Peyer's patch (tissue), 4 donors: ENCODE measurements around the gene UVSSA.

Experiments used
- CTCF ChIP-seq, 6 experiments: fragments of 450-650 bp in 4 of 6; fragments of 200-600 bp in 2 of 6; sonication (generic) in 1 of 6; IDR thresholded peaks; one replicate each; pipeline ENCODE4 v1.5.1; 2017 to 2019; ENCODE audit warnings: antibody characterized with exemption in 6 of 6, mild to moderate bottlenecking in 3 of 6, moderate library complexity in 1 of 6
- POLR2A ChIP-seq, 2 donors: fragments of 450-650 bp; IDR thresholded peaks; one replicate each; pipeline ENCODE4 v1.5.1; 2017; ENCODE audit warnings: antibody characterized with exemption in 2 of 2, mild to moderate bottlenecking in 2 of 2, moderate library complexity in 2 of 2

GRCh38 chr4:1339489-1339888, 7.5 kb upstream of the UVSSA start:
- TF ChIP-seq CTCF (IDR thresholded peaks at IDR 0.05) (no peak), POLR2A (IDR thresholded peaks at IDR 0.05) (no peak)
